HG03175 (cell line): ENCODE results near the gene CES2.

Experiments
- ATAC-seq: cut with Tn5 transposase; IDR thresholded peaks from one replicate; pipeline ENCODE4 v1.9.1; 2021; ENCODE audit warnings: mild to moderate bottlenecking, moderate library complexity; ENCODE audit not compliant: unreplicated experiment

Gene CES2

DNA sequence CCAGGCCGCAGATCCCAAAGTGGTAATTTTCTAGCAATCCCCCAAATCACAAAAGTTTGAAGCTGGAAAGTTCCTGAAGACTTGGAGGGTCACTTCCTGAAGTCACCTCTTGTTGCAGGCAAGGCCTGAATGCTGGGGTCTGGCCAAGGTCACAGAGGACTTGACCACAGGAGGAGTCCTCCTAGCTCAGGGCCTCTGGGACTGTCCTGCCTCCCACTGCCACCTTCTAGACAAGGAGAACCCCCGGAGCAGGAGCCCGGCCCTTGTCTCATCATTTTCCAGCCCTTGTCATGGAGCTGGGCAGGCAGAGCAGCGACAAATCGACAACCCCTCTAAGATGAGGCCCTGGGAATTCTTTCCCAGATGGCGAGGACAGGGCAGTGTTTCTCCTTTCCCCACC, 17.0 kb upstream of the CES2 start:
- ATAC-seq: no peak

DNA sequence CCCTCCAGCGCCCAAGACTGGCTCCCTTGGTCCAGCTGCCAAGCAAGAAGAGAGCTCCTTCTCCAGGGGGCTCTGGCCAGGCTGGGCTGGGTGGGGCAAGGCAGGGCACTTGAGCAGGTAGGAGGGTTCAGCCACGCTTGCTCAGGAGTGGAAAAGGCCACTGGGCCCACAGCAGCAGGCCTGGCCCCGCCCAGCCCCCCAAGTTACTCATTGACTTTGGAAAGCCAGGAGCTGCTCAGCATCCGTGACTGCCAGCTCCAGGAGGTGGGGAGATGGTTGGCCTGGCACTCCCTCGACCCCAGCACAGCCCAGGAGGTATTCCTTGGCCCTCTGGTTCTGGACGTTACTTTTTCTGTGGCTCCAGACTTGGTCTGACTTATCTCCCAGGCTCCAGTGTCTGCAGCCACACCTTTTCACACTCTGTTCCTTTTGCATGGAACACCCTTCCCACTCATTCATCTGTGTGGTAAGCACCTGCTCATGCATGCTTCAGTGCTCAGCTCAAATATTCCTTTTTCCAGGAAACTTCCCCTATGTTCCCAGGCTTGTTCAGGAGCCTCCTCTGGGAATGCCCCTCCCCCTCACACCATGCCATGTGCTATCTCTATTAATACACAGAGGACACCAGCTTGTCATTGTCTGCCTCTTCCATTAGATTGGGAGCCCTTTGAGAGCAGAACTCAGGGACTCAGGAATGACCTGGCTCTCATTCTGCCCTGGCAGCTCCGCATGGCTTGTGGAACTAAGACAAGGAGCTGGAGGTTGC, 16.3 kb upstream of the CES2 start, which contains the start of gene CDH16:
Gene CDH16, minus strand, starts transcription at position 83 of the 766 bp plus-strand sequence. CDS start 820 bp downstream, outside the sequence.
- ATAC-seq: no peak

DNA sequence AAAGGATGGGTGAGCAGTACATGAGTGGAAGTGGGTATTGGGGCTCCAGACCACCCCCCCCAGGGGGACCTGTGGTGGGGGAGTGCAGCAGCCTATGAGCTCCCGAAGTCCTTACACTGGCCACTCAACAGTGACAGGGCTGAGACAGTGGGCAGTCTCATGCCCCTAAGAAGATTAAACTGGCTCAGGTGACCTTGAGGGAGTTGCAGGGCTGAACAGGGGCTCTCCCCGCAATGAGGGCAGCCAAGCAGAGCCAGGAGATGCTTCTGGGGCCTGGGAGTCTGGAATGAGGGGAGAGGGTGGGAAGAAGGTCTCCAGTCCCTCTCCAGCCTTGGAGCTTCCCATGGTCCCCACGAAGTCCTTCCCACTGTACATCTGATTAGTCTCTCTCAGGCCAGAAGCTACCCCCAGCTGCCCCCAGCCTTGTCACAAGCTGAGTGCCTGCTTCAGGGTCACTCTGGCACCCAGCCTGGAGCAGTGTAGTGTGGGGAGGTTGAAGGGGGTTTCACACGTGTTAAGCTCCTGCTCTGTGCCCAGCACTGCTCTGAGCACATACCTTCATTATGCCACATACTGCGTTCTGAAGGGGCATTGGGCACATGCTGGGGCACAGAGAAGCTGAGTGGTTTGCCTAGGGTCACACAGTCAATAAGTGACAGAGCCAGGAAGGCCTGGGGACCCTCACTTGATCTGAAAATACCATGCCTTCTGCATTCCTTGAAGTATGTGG, 15.6 kb upstream of the CES2 start:
- ATAC-seq: no peak

DNA sequence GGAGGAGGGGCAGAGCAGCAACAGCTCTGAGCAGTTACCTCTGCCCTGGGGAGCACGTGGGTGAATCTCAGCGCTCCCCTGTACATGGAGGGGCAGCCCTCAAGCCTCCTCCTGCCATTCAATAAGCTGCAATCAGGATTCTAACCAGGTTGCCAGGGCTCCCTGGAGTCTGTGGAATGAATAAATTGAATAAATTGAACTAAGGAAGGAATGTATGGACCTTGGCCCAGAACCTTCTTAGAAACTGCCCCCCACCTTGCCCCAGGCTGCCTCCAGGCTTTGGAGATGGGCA, 15.1 kb upstream of the CES2 start:
- ATAC-seq: no peak

- ATAC-seq: no peak
These were observed 14.2 kb upstream of the CES2 start for GRCh38 chr16:66920924-66921680.

DNA sequence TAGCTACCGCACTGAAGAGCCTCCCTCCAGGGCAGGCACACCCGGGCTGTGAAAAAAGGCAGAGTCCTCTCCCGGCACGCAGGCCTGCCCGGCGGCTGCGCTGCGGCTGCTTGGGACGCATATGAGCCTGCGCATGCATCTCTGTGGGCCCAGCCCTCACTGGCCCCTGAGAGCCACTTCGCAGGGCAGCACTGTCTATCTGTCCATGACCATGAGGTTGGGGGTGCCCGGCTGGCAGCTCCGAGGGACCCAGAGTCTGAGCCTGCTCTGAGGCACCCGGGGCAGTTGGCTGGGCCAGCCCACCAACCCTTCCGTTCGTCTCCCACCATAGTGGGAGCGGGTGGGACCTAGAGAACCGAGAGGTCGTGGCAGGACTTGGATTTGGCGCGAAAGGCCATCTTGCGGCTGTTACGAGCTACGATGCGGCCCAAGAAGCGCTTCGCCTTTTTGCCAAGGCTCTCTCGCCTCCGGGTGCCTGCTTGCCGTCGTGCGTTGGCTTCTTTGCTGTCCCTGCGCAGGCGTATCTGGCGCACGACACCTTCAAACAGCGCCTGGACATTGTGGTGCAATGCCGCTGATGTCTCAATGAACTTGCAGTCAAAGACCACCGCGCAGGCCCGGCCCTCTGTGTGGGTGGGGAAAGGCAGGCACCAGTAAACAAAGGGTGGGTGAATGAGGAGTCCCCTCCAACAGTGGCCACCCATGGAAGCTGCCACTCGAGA, 13.4 kb upstream of the CES2 start:
- no peak for ATAC-seq

DNA sequence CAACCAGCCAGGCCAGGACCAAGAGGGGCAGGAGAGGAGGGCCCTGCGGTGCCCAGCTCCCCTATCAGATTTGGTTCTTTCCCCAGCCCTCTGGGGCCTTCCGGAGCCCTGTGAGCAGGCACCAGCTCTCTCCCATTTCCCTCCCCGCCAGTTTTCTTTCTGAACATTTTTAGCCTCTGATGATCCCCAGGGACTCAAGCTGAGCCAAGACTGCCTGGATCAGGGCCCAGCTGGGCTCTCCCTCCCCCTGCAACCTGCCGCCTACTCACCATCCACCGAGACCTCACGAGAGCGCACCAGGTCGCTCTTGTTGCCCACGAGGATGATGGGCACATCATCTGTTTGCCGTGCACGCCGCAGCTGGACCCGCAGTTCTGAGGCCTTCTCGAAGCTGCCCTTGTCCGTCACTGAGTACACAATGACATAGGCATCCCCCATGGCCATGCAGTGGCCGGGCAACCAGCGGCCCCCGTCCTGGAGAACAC, 12.0 kb upstream of the CES2 start:
- ATAC-seq: no peak

GRCh38 chr16:66923866-66924265, 11.4 kb upstream of the CES2 start:
- no peak for ATAC-seq

DNA sequence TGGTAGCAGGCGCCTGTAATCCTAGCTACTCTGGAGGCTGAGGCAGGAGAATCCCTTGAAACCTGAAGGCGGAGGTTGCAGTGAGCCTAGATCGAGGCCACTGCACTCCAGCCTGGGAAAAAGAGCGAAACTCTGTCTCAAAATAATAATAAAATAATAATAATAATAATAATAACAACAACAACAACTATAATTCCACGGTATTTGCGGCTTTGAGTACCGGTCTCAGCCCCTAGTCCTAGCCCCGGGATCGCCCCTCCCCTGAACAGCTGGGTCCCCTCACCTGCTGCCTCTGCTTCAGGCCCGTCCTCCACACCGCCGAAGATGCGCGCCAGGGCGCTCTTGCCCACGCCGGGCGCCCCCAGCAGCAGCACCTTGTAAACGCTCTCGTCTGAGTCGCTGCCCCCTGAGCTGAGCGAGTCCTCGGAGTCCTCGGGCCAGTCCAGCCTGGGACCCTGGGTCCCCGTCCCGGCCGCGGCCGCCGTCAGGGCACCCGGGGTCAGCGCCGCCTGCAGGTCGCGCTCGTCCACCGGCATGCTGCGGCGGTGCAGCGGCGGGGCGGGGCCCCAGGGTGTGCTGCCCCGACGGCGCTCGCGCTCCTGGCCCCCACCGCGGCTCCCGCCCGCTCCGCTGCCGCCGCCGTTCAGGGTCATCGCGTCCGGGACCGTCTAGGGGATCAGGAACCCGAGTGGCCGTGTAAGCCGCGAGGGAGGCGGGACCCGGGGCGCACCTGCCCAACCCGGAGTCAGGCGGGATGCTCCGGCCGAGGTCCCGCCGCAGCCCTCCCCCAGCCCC, 10.6 kb upstream of the CES2 start:
- no peak for ATAC-seq

- no peak for ATAC-seq
These were observed 9.9 kb upstream of the CES2 start, which contains the start of gene RRAD for GRCh38 chr16:66925322-66925840. Gene RRAD, minus strand, starts transcription at chr16:66925535. Its CDS starts 356 bp downstream, at chr16:66925179.

- no peak for ATAC-seq
These were observed 9.0 kb upstream of the CES2 start for GRCh38 chr16:66926171-66926947.

GRCh38 chr16:66926961-66927436, 8.3 kb upstream of the CES2 start:
- ATAC-seq: no peak

- no peak for ATAC-seq
These were observed 7.2 kb upstream of the CES2 start for GRCh38 chr16:66927918-66928649.

DNA sequence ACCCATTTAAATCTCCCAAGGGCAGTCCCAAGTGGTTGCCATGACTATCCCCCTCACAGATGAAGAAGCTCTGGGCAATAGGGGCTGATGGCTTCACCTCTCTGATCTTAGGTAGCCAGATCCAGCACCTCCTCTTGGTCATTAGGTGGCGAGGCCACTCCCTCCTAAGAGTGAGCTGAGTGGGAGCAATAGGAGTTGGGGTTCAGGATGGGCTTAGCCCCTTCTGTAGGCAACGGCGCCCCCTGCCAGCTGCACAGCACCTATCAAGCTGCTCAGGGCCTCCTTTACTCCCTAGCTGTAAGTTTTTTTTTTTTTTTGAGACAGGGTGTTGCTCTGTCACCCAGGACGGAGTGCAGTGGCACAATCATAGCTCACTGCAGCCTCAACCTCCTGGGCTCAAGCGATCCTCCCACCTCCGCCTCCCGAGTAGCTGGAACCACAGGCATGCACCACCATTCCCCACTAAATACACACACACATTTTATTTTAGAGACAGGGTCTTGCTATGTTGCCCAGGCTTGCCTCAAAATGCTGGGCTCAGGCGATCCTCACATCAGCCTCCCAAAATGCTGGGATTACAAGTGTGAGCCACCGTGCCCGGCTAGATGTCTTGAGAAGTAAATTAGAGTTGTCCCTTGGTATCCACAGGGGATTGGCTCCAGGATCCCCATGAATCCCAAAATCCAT, 6.5 kb upstream of the CES2 start:
- ATAC-seq: no peak

DNA sequence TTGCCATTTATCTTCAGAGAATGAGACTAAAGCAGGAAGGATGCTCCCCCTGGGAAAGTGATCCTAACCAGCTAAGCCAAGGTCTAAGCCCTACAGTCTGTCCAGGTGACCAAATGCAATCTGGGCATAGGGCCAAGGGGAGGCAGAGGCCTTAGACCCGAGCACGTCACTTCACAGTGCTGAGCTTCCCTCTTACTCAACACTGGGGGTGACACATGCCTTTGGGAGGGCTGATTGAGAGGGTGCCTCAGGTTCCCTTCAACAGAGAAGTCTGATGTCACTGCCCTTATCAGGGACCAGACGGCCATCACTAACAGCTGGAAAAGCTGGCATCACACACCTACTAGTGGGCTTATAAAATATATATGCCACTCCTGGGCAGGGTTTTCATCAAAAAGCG, 5.1 kb upstream of the CES2 start:
- ATAC-seq: no peak

DNA sequence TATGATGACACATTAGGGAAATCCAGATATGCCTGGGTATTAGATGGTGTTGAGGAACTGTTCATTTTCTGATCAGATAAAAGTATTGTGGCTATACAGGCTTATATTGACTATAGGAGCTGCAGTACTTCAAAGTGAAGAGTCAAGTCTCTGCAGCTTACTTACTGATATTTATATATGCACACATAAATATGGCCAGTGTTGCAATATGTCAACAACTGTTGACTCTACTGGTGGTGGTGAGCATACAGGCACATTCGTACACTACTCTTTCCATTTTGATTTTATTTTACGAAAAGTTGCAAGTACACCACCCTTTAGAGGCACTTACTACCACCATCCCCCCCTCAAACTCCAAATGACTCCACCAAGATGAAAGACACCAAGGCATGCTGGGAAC, 3.7 kb upstream of the CES2 start:
- no peak for ATAC-seq

- no peak for ATAC-seq
These were observed 3.2 kb upstream of the CES2 start for GRCh38 chr16:66932076-66932475.

- peak; percentile 8 for ATAC-seq
These were observed 1.6 kb upstream of the CES2 start for GRCh38 chr16:66933776-66934137.
